ENCODE data around the gene LIAS. TPM values are rescaled to one million over a fixed set of nuclear protein-coding genes. Genes with fewer than 3 reads are reported as not detected.

The LIAS gene
- total RNA-seq, 1 donor from 2014 or later = 22.0 TPM

DNA sequence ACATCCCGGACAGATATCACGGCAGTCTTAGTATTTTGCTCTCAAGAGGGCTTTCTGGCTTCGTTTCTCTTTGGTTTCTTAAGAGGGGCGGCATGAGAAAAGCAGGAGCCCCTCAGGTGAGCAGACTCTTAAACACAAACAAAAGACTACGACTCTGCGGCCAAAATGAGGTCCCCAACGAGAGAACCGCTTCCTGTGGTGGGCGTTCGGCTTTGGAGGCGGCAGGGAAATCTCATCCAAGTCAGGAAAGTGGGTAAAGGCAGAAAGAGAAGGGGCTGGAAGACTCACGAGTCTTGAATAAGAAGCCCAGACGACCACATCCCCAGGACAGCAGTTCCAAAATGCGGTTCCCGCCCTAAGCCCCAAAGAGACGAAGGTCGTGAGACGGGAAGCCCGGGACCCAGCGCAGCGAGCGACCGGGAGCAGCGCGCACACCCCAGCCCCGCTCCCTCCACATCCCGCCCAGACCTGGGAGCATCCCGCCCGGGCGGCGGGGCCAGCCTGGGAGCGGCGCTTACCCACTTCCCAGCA lies 68.0 kb downstream of the LIAS start:
- Mint-ChIP-seq H3K27ac (peak overlapping the region; percentile 98), H3K27me3 (no peaks in the 10 kb centered on the region), H3K9me3 (peaks cover 6% of the 10 kb centered on the region), H3K4me1 (ENCODE audit: unreplicated experiment) (peaks cover 28% of the 10 kb centered on the region), H3K4me3 (peak overlapping the region; percentile 100), H3K36me3 (peaks cover 27% of the 10 kb centered on the region)
- no peak for DNase-seq (ENCODE audit: extremely low spot score, unreplicated experiment)
- TF ChIP-seq, protein P1, sequence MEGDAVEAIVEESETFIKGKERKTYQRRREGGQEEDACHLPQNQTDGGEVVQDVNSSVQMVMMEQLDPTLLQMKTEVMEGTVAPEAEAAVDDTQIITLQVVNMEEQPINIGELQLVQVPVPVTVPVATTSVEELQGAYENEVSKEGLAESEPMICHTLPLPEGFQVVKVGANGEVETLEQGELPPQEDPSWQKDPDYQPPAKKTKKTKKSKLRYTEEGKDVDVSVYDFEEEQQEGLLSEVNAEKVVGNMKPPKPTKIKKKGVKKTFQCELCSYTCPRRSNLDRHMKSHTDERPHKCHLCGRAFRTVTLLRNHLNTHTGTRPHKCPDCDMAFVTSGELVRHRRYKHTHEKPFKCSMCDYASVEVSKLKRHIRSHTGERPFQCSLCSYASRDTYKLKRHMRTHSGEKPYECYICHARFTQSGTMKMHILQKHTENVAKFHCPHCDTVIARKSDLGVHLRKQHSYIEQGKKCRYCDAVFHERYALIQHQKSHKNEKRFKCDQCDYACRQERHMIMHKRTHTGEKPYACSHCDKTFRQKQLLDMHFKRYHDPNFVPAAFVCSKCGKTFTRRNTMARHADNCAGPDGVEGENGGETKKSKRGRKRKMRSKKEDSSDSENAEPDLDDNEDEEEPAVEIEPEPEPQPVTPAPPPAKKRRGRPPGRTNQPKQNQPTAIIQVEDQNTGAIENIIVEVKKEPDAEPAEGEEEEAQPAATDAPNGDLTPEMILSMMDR (conservative IDR thresholded peaks at IDR 0.05) = no peak

- TF ChIP-seq, protein P1 (conservative IDR thresholded peaks at IDR 0.05) = no peak
- Mint-ChIP-seq H3K36me3 (peaks cover 34% of the 10 kb centered on the region), H3K27ac (peak within 1 kb of the TSS; percentile 98), H3K4me1 (ENCODE audit: unreplicated experiment) (peaks cover 22% of the 10 kb centered on the region), H3K9me3 (peaks cover 10% of the 10 kb centered on the region), H3K27me3 (no peaks in the 10 kb centered on the region), H3K4me3 (peak within 1 kb of the TSS; percentile 100)
- peak; percentile 97 for DNase-seq (ENCODE audit: extremely low spot score, unreplicated experiment)
Measured at GRCh38 chr4:39527296-39528060, 68.6 kb downstream of the LIAS start, which contains the start of gene UGDH. Gene UGDH (minus strand): TSS chr4:39527439. CDS start chr4:39521512, 5,927 bp downstream.

GRCh38 chr4:39528061-39528465 lies 69.2 kb downstream of the LIAS start:
- Mint-ChIP-seq H3K27me3 (no peaks in the 10 kb centered on the region), H3K4me3 (peak overlapping the region; percentile 100), H3K36me3 (peaks cover 39% of the 10 kb centered on the region), H3K4me1 (ENCODE audit: unreplicated experiment) (peaks cover 20% of the 10 kb centered on the region), H3K9me3 (peaks cover 13% of the 10 kb centered on the region), H3K27ac (peak overlapping the region; percentile 98)
- no peak for DNase-seq (ENCODE audit: extremely low spot score, unreplicated experiment)
- TF ChIP-seq, protein P1 (conservative IDR thresholded peaks at IDR 0.05) = no peak

Small RNA genes within 50 kb of the gene (microRNA-seq; reads per million reads assigned to microRNA genes)
- not detected for gene MIR5591

Other genes with a start within 250 kb of the LIAS start
- gene RFC1, start 92.7 kb upstream of the LIAS start, total RNA-seq (ENCODE audit: low replicate concordance) = 42.8 and 53.0 TPM in 2 replicates
- 0.43 and 0.62 TPM in 2 replicates for gene KLB, start 52.1 kb upstream of the LIAS start, total RNA-seq (ENCODE audit: low replicate concordance)
- gene RPL9, start 134 bp upstream of the LIAS start, total RNA-seq (ENCODE audit: low replicate concordance) = 1,623 and 1,887 TPM in 2 replicates
- 124 and 128 TPM in 2 replicates for gene UGDH, start 68.4 kb downstream of the LIAS start, total RNA-seq (ENCODE audit: low replicate concordance)
- 32.0 and 32.1 TPM in 2 replicates for gene SMIM14, start 179.8 kb downstream of the LIAS start, total RNA-seq (ENCODE audit: low replicate concordance)
- gene UBE2K, start 239.1 kb downstream of the LIAS start, total RNA-seq (ENCODE audit: low replicate concordance) = 87.7 and 88.6 TPM in 2 replicates

All from type B pancreatic cell (in vitro differentiated cells).